Loucy (cell line): ENCODE data around the gene BTBD10.

ENCODE experiments used
- H2AFZ ChIP-seq: fragments of 200-600 bp; sonication (generic); 2 replicates; pipeline ENCODE4 v1.6.0; 2016; ENCODE audit warnings: antibody characterized with exemption, mild to moderate bottlenecking, low read length, moderate library complexity
- H3F3A ChIP-seq: fragments of 200-600 bp; 2 replicates; pipeline ENCODE4 v1.6.0; 2016; ENCODE audit warnings: antibody characterized with exemption, low read depth, mild to moderate bottlenecking
- H3K27me3 ChIP-seq: fragments of 200-600 bp; sonication (generic); 2 replicates; pipeline ENCODE4 v1.6.1; 2014; ENCODE audit warnings: low read length, mild to moderate bottlenecking; ENCODE audit not compliant: insufficient read depth, poor library complexity, severe bottlenecking
- H3K36me3 ChIP-seq: fragments of 200-600 bp; sonication (generic); 2 replicates; pipeline ENCODE4 v1.6.1; 2016; ENCODE audit warnings: low read length; ENCODE audit not compliant: insufficient read depth
- H3K4me1 ChIP-seq: fragments of 200-600 bp; sonication (generic); 2 replicates; pipeline ENCODE4 v1.5.1; 2014; ENCODE audit warnings: low read length, mild to moderate bottlenecking; ENCODE audit not compliant: insufficient read depth, poor library complexity, severe bottlenecking
- H3K4me2 ChIP-seq: fragments of 200-600 bp; sonication (generic); 2 replicates; pipeline ENCODE4 v1.6.0; 2014; ENCODE audit warnings: antibody characterized with exemption, low read length, low read depth, mild to moderate bottlenecking; ENCODE audit not compliant: poor library complexity, severe bottlenecking
- H3K4me3 ChIP-seq: fragments of 200-600 bp; sonication (generic); 2 replicates; pipeline ENCODE4 v1.5.1; 2014; ENCODE audit warnings: low read length, mild to moderate bottlenecking, mixed read lengths; ENCODE audit not compliant: poor library complexity, severe bottlenecking
- H3K79me2 ChIP-seq: fragments of 200-600 bp; sonication (generic); 2 replicates; pipeline ENCODE4 v1.6.1; 2014; ENCODE audit warnings: low read length; ENCODE audit not compliant: insufficient read depth
- H3K9ac ChIP-seq: fragments of 200-600 bp; sonication (generic); 2 replicates; pipeline ENCODE4 v1.6.0; 2014; ENCODE audit warnings: mild to moderate bottlenecking, low read depth, low read length, moderate library complexity; ENCODE audit not compliant: poor library complexity, severe bottlenecking
- H3K9me2 ChIP-seq: fragments of 200-600 bp; sonication (generic); replicated peaks from 2 replicates; pipeline ENCODE4 v1.6.1; 2016; ENCODE audit warnings: low read depth, low read length, mixed read lengths
- H3K9me3 ChIP-seq: fragments of 200-600 bp; sonication (generic); 2 replicates; pipeline ENCODE4 v1.6.1; 2014; ENCODE audit warnings: mild to moderate bottlenecking, antibody characterized with exemption, low read length, low read depth; ENCODE audit not compliant: insufficient read depth
- H4K20me1 ChIP-seq: fragments of 200-600 bp; sonication (generic); 2 replicates; pipeline ENCODE4 v1.6.0; 2014; ENCODE audit warnings: antibody characterized with exemption, low read length, mild to moderate bottlenecking; ENCODE audit not compliant: insufficient read depth, poor library complexity, severe bottlenecking
- EZH2phosphoT487 ChIP-seq: fragments of 200-600 bp; IDR thresholded peaks from 2 replicates; pipeline ENCODE4 v1.6.1; 2018; ENCODE audit warnings: antibody characterized with exemption, mild to moderate bottlenecking, moderate library complexity, borderline replicate concordance
- TF ChIP-seq, protein P1 (sequence below): fragments of 200-600 bp; sonication (generic); conservative IDR thresholded peaks from 2 replicates; pipeline ENCODE4 v1.5.1; 2014; ENCODE audit warnings: mild to moderate bottlenecking, antibody characterized with exemption, low read length

Gene BTBD10

GRCh38 chr11:13354335-13354734 lies 108.7 kb downstream of the BTBD10 start:
- H3K9me3 ChIP-seq = no peaks in the 10 kb centered on the region
- no peaks in the 10 kb centered on the region for H3F3A ChIP-seq
- H3K4me1 ChIP-seq = no peaks in the 10 kb centered on the region
- peak overlapping the region; percentile 57; the same call in 1 of the 2 replicates for H2AFZ ChIP-seq
- no peaks in the 10 kb centered on the region for H4K20me1 ChIP-seq
- H3K27me3 ChIP-seq = no peaks in the 10 kb centered on the region
- TF ChIP-seq, protein P1, sequence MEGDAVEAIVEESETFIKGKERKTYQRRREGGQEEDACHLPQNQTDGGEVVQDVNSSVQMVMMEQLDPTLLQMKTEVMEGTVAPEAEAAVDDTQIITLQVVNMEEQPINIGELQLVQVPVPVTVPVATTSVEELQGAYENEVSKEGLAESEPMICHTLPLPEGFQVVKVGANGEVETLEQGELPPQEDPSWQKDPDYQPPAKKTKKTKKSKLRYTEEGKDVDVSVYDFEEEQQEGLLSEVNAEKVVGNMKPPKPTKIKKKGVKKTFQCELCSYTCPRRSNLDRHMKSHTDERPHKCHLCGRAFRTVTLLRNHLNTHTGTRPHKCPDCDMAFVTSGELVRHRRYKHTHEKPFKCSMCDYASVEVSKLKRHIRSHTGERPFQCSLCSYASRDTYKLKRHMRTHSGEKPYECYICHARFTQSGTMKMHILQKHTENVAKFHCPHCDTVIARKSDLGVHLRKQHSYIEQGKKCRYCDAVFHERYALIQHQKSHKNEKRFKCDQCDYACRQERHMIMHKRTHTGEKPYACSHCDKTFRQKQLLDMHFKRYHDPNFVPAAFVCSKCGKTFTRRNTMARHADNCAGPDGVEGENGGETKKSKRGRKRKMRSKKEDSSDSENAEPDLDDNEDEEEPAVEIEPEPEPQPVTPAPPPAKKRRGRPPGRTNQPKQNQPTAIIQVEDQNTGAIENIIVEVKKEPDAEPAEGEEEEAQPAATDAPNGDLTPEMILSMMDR = peak; percentile 79
- no peak for TF ChIP-seq EZH2phosphoT487
- H3K36me3 ChIP-seq = no peaks in the 10 kb centered on the region
- no peaks in the 10 kb centered on the region for H3K9me2 ChIP-seq
- H3K79me2 ChIP-seq = no peaks in the 10 kb centered on the region
- H3K4me2 ChIP-seq = no peak overlapping the region
- no peak overlapping the region for H3K4me3 ChIP-seq
- H3K9ac ChIP-seq = no peak overlapping the region

DNA sequence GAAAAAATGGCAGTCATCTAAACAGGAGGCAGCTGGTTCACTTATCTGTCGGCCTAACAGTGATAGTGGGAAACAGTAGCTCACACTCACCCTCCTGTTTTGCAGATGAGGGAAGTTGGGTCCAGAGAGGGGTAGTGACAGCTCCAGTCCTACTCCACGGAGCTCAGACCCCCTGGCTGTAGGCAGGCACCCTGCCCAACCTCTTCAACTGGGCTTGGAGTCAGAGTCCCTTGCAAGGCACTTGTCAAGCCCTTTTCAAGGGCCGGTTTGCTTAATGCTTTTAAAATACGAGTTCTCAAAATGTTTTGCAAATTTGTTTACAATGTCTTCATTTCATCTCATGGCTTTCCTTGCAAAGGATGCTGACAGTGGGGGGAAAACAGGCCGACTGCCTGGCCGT lies 110.3 kb downstream of the BTBD10 start:
- TF ChIP-seq EZH2phosphoT487 = no peak
- H4K20me1 ChIP-seq = no peaks in the 10 kb centered on the region
- no peak overlapping the region for H3K4me2 ChIP-seq

DNA sequence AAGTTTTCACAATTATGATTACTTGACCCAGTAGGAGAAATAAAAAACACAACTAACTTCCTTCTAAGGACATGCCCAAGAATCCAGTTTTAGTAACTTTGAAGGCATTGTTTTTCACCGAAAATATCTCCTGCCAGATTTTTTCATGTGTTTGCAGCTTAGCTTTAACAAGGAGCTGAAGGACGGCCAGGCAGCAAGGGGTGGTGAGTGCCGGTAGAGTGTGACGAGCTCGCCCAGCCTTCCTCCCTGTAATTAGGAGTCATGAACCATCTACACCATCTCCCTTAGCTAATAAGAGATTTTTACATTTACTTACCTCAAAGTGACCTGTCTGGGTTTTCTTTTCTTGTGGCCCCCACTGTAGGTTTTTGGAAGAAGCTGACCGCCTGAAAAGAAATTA lies 113.4 kb downstream of the BTBD10 start:
- H3K4me1 ChIP-seq = no peaks in the 10 kb centered on the region
- no peak overlapping the region for H3K9ac ChIP-seq
- H4K20me1 ChIP-seq = no peaks in the 10 kb centered on the region
- no peak for TF ChIP-seq EZH2phosphoT487
- TF ChIP-seq, protein P1 = no peak
- H3K4me3 ChIP-seq = no peak overlapping the region
- H3K9me2 ChIP-seq = no peaks in the 10 kb centered on the region
- H3K4me2 ChIP-seq = no peak overlapping the region
- H3K27me3 ChIP-seq = no peaks in the 10 kb centered on the region
- no peaks in the 10 kb centered on the region for H3K9me3 ChIP-seq
- H3K79me2 ChIP-seq = no peaks in the 10 kb centered on the region
- no peaks in the 10 kb centered on the region for H3F3A ChIP-seq
- H2AFZ ChIP-seq = no peak overlapping the region
- H3K36me3 ChIP-seq = no peaks in the 10 kb centered on the region

More for the DNA sequence above, 110.3 kb downstream of the BTBD10 start:
- H3K79me2 ChIP-seq = no peaks in the 10 kb centered on the region
- no peaks in the 10 kb centered on the region for H3K4me1 ChIP-seq
- H3F3A ChIP-seq = no peaks in the 10 kb centered on the region
- H3K9ac ChIP-seq = no peak overlapping the region
- H3K4me3 ChIP-seq = no peak overlapping the region
- H3K9me2 ChIP-seq = no peaks in the 10 kb centered on the region
- H3K9me3 ChIP-seq = no peaks in the 10 kb centered on the region
- H3K27me3 ChIP-seq = no peaks in the 10 kb centered on the region
- H2AFZ ChIP-seq = no peak overlapping the region
- H3K36me3 ChIP-seq = no peaks in the 10 kb centered on the region

DNA sequence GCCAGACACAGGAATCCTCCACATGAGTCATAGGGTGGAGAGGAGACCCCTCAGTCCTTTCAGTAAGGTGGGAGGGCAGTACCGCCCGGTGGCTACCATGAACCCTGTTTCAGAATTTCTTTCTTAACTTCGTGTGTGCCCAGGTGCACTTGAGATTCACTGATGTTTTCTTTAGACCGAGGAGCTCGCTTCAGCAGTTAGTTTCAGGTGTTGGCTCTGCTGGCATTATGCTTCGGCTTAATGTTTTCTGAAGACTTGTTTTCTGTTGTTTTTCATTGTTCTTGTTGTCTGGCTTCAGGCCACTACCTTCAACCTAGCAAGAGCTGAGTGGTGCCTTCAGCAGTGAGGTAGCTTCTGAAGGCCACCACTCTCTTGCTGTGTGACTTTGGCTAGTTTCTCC lies 114.0 kb downstream of the BTBD10 start:
- no peaks in the 10 kb centered on the region for H3K79me2 ChIP-seq
- no peaks in the 10 kb centered on the region for H3K4me1 ChIP-seq
- no peak overlapping the region for H3K4me3 ChIP-seq
- H3F3A ChIP-seq = no peaks in the 10 kb centered on the region
- no peak overlapping the region for H3K4me2 ChIP-seq
- no peaks in the 10 kb centered on the region for H3K27me3 ChIP-seq
- H3K9me2 ChIP-seq = no peaks in the 10 kb centered on the region
- no peak overlapping the region for H2AFZ ChIP-seq
- no peaks in the 10 kb centered on the region for H3K9me3 ChIP-seq
- no peaks in the 10 kb centered on the region for H3K36me3 ChIP-seq
- no peak for TF ChIP-seq EZH2phosphoT487
- TF ChIP-seq, protein P1 = no peak
- no peaks in the 10 kb centered on the region for H4K20me1 ChIP-seq
- H3K9ac ChIP-seq = no peak overlapping the region
